ENCODE data around the gene HSF5. TPM values are rescaled to one million over a fixed set of nuclear protein-coding genes. Genes with fewer than 3 reads are reported as not detected.

The HSF5 gene
- total and polyA plus RNA-seq, 7 donors: under 0.01 to 0.29 TPM; not detected in 5

- intact Hi-C loops (cut with DNase I): no loop called here
- Histone ChIP-seq H3K9me3 (no peaks in the 10 kb centered on the region), H3K4me3 (no peak overlapping the region), H3K27ac (no peak overlapping the region), H3K27me3 (peaks cover 0 to 4% (median 0%) of the 10 kb centered on the region in 3 donors), H3K36me3 (no peaks in the 10 kb centered on the region), H3K4me1 (no peaks in the 10 kb centered on the region)
- DNase-seq: no peak
- WGBS, 2 donors: 34 to 67% methylated on average over 3 of the region's 3 CpGs
- TF ChIP-seq CTCF (IDR thresholded peaks at IDR 0.05) (no peak), POLR2AphosphoS5 (IDR thresholded peaks at IDR 0.05) (no peak), POLR2A (IDR thresholded peaks at IDR 0.05) (no peak), EP300 (IDR thresholded peaks at IDR 0.05) (no peak)
These were observed 103.3 kb downstream of the HSF5 start for GRCh38 chr17:58384897-58385296.

GRCh38 chr17:58383892-58384462 is 104.2 kb downstream of the HSF5 start:
- Histone ChIP-seq H3K36me3 (no peaks in the 10 kb centered on the region), H3K4me3 (no peak overlapping the region), H3K4me1 (no peaks in the 10 kb centered on the region), H3K9me3 (no peaks in the 10 kb centered on the region), H3K27ac (no peak overlapping the region), H3K27me3 (peaks cover 0 to 4% (median 0%) of the 10 kb centered on the region in 3 donors)
- DNase-seq: no peak
- intact Hi-C loops (cut with DNase I): no loop called here
- no peak for TF ChIP-seq POLR2AphosphoS5 (IDR thresholded peaks at IDR 0.05)
- no peak for TF ChIP-seq EP300 (IDR thresholded peaks at IDR 0.05)
- TF ChIP-seq CTCF (IDR thresholded peaks at IDR 0.05): no peak
- no peak for TF ChIP-seq POLR2A (IDR thresholded peaks at IDR 0.05)
- 59 to 82% methylated on average over 4 of the region's 4 CpGs for WGBS, 2 donors

- no peak overlapping the region for H3K27ac ChIP-seq
- no peak overlapping the region for H3K4me3 ChIP-seq
- DNase-seq: no peak
- no peaks in the 10 kb centered on the region for H3K36me3 ChIP-seq
- TF ChIP-seq EP300 (IDR thresholded peaks at IDR 0.05) (no peak), POLR2A (IDR thresholded peaks at IDR 0.05) (no peak), CTCF (IDR thresholded peaks at IDR 0.05) (no peak), POLR2AphosphoS5 (IDR thresholded peaks at IDR 0.05) (no peak)
- peaks cover 0 to 4% (median 0%) of the 10 kb centered on the region in 3 donors for H3K27me3 ChIP-seq
- no peaks in the 10 kb centered on the region for H3K9me3 ChIP-seq
- WGBS, 2 donors: 49 to 88% methylated on average over 1 of the region's 1 CpG
- intact Hi-C loops (cut with DNase I): no loop called here
- H3K4me1 ChIP-seq: no peaks in the 10 kb centered on the region
These were observed 105.4 kb downstream of the HSF5 start for GRCh38 chr17:58382872-58383242.

GRCh38 chr17:58382108-58382871 is 105.9 kb downstream of the HSF5 start:
- Histone ChIP-seq H3K36me3 (no peaks in the 10 kb centered on the region), H3K4me1 (no peaks in the 10 kb centered on the region), H3K4me3 (no peak overlapping the region), H3K9me3 (no peaks in the 10 kb centered on the region), H3K27me3 (peaks cover 0 to 4% (median 0%) of the 10 kb centered on the region in 3 donors), H3K27ac (no peak overlapping the region)
- TF ChIP-seq CTCF (IDR thresholded peaks at IDR 0.05) (no peak), POLR2A (IDR thresholded peaks at IDR 0.05) (no peak), POLR2AphosphoS5 (IDR thresholded peaks at IDR 0.05) (no peak), EP300 (IDR thresholded peaks at IDR 0.05) (no peak)
- intact Hi-C loops (cut with DNase I): no loop called here
- WGBS, 2 donors: 6 to 15% methylated on average over 4 of the region's 4 CpGs
- DNase-seq: no peak
